Glomerular visceral epithelial cell (primary cell): Measurements from ENCODE around the gene PTPN3.

Source experiments
- DNase-seq: peaks from one replicate; pipeline ENCODE4 v3.0.0-alpha.2; 2016; ENCODE audit errors: extremely low spot score

The PTPN3 gene

DNA sequence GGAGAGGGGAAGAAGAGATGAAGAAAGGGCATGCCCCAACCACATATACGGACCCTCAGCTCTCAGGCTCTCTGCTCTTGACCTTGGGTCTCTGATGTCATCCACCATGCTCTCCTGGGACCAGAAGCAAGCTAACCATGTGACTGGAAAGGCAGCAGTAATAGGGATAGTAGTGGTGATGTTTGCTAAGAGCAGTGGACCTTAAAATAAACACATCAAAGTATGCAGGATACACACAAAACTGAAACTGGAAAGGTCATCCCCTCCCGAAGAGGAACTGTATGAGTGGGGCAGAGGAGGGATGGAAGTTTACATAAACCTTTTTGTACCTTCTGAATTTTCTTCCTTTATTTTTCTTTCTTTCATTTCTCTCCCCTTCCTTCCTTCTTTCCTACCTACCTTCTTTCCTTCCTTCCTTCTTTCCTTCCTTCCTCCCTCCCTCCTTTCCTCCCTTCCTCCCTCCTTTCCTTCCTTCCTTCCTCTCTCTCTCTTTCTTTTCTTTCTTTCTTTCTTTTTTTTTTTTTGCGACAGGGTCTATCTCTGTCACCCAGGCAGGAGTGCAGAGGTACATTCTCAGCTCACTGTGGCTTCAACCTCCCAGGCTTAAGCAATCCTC is 8.1 kb upstream of the PTPN3 start:
- no peak for DNase-seq

DNA sequence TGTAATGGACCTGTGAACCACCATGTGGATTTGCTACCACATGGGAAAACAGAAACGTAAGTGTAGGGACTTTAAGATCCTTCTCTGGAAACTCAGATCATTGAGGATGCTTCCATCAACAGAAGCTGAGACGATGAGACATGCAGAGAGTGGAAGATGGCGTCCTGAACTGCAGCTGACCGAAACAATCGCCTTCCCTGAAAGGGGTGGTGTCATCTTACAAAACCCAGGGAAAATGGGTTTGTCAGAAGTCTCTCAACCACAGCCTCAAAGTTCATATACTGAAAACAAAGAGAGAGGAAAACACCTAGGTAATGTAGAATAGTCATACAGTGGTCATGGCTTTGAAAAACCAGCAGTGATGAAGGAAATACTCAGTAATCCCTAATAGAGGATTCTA is 6.6 kb upstream of the PTPN3 start:
- no peak for DNase-seq

DNA sequence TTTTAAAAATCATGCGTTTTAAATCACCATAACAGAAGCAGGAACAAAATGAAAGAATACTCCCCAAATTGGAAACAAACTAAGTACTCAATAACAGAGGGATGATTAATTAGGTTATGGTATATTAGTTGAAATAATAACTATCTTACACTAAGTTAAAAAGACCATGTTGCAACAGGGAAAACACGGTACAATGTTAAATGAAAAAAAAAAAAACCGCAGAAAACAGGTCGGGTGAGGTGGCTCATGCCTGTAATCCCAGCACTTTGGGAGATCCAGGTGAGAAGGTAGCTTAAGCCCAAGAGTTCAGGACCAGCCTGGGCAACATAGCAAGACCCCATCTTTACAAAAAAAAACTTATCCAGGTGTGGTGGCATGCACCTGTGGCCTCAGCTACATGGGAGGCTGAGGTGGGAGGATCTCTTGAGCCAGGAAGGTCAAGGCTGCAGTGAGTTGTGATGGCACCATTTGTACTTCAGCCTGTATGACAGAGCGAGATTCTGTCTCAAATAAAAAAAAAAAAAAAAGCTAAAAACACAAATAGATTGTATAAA is 2.4 kb upstream of the PTPN3 start:
- DNase-seq: no peak

GRCh38 chr9:109499631-109500410 is 1.7 kb upstream of the PTPN3 start:
- peak; percentile 83 for DNase-seq

- no peak for DNase-seq
Measured at GRCh38 chr9:109499093-109499630, 1.1 kb upstream of the PTPN3 start.

DNA sequence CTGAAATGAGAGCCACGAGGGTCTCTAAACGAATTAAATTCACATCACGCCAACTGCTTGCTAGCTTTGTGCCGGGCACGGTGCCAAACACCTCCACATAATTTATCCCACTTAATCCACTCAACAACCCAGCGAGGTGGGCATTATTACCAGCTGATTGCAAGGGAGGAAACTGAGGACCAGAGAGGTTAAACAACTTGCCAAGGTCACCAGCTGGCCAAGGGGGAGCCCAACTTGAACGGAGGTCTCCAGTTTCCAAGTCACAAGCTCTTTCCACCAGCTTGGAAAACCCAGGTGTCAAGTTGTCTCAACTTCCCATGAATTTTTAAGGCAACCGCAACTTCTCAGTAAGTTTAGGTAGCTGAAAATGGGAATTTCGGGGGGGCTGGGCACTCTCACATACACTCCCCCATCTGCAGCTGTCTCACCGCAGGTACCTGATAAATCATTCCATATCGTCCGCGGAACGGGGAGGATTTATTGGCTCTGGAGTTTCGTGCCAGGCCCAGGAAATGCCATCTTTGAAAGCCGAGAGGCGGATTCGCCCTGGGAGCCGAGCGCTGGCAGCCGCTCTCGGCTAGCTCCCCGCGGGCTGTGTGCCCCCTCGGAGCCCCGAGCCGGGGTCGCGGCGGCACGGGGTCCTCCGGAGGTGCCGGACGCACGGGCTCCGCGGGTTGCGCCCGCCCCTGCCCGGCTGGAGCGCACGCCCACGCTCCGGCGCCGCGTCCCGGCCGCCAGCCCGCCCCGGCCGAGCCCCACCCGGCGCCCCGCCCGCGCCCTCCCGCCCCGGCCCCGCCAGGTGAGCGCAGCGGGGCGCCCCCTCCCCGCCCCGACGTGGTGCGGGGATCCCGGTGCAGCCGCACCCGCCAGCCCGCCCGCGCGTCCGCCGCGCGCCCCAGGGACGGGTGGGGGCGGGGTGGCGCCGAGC is 617 bp downstream of the PTPN3 start:
- peak; percentile 82 for DNase-seq

DNA sequence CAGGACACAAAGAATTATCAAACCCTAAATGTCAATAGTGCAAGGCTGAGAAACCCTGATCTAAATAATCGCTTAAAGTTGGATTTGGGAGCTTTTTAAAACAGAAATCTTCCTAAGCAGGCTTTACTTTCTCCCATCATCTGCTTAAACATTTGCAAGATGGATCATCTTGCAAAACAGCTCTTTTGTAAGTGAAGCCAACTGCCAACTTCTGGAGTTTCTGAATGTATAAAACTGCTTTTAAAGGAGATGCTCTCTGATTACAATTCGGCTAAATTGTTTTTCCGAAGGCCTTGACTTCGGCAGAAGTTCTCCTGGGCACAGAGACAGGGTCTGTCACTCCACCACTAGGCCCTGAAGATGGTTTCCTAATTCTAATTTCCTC is 1.3 kb downstream of the PTPN3 start:
- no peak for DNase-seq

- DNase-seq: peak; percentile 33
Measured at GRCh38 chr9:109496218-109496617, 1.9 kb downstream of the PTPN3 start.

DNA sequence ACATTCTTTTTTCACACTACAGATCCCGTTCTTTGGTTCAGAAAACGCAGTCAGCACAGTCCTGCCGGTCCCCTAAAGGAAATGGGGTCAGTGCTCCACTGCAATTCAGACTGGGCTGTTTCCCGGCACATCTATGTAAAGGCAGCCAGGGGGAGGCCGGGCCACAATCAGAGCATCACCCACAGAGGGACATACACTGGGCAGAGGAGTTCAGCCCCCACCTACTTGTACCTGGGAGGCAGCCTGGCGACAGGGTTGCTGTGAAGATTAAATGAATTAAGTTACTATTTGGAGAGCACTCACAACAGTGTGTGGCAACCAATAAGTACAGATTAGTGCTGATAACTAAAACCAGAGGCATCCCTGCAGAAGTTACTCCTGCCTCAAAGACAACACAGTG is 4.5 kb downstream of the PTPN3 start:
- DNase-seq: no peak

GRCh38 chr9:109491590-109491989 is 6.5 kb downstream of the PTPN3 start:
- no peak for DNase-seq

GRCh38 chr9:109488791-109489492 is 9.2 kb downstream of the PTPN3 start:
- DNase-seq: no peak

DNA sequence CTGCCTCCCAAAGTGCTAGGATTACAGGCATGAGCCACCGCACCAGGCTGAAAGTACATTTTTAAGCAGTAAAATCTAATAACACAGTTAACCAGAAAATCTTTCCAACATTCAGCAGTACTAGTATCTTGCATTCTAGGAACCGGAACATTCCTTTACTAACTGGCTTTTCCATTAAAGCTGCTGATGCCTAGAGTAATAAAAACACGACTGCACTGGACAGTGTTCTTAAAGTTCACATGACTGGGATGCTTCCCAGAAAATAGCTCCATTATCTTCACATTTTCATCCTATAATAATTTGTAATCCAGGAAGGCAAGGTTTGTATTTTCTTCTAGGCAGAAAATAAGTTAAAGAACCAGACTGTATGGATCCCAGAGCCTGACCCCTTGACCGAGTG is 9.8 kb downstream of the PTPN3 start:
- no peak for DNase-seq

- peak; percentile 56 for DNase-seq
Measured at GRCh38 chr9:109487247-109487646, 10.9 kb downstream of the PTPN3 start.

- peak; percentile 69 for DNase-seq
Measured at GRCh38 chr9:109483744-109484429, 14.2 kb downstream of the PTPN3 start.

- peak; percentile 30 for DNase-seq
Measured at GRCh38 chr9:109482391-109482916, 15.7 kb downstream of the PTPN3 start.

DNA sequence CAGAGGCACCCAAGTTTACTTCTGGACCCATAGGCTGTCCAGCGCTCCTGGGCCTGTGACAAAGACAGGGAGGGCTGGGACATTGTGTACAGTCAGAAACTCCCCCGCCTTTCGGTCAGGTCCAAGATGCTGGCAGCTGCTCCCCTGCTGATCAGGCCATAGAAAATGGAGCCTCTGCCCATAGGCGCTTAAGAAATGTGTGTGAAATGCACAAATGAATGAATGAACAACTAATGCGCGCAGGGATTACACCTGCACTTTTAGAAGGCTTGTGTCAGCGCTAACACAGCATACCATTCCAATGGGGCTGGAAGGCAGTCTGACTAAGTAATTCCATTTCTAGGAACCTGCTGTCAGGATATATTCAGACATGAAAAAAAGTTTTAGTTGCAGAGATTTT is 16.3 kb downstream of the PTPN3 start:
- DNase-seq: no peak

GRCh38 chr9:109479822-109480221 is 18.3 kb downstream of the PTPN3 start:
- DNase-seq: no peak

DNA sequence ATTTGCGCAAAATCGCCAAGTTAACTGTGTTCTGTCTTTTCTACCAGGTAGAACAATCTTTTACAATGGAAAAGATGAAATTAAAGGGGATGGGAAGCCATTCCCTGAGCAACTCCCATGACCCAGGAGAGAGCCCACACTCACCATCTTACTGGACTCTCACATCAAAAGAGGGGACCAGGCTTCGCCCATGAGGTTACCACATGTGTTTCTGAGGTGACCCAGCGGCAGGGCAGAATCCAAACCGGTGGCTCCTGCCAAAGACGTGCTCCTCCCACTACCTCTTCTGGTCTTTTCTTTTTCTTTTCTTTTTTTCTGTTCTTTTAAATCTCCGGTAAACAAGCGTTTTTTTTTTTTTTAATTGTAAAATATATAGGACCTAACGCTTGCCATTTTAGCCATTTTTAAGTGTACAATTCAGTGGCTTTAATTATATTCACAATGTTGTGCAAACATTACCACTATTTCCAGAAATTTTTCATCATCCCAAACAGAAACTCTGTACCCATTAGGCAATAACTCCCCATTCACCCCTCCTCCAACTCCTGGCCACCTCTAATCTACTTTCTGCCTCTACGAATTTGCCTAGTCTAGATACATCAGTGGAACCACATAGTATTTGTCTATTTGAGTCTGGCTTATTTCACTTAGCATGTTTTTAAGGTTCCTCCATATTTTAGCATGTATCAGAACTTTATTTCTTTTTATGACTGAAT is 19.3 kb downstream of the PTPN3 start:
- no peak for DNase-seq

GRCh38 chr9:109478051-109478563 is 20.0 kb downstream of the PTPN3 start:
- no peak for DNase-seq
